ENCODE results near the gene CCR3. TPM values are rescaled to one million over a fixed set of nuclear protein-coding genes. Genes with fewer than 3 reads are reported as not detected.
A peak's percentile ranks its signal among the peaks of the same experiment; 100 is the strongest.

Gene CCR3
- total and polyA plus RNA-seq, 9 of the 15 experiments (the other 6 are each of a cell fraction or from before 2014, with no cell fraction given): not detected

- H3K36me3 ChIP-seq (ENCODE audit: control insufficient read depth, insufficient read depth, low read length): no peaks in the 10 kb centered on the region
- H3K4me2 ChIP-seq (ENCODE audit: insufficient read depth, low read length): no peak overlapping the region
- WGBS (ENCODE audit: insufficient coverage, low coverage, missing lambda C conversion rate): under 1% methylated on average over 6 of the region's 6 CpGs
- CTCF ChIA-PET (ENCODE audit: low intra/inter-chr PET ratio): no interaction called here
- H3K27me3 ChIP-seq (ENCODE audit: control insufficient read depth in 2 of 2, insufficient read depth in 2 of 2, low read length in 2 of 2): peaks cover 0 to 14% of the 10 kb centered on the region in 2 experiments; a peak in 3 of 5 replicates
- H3K4me3 ChIP-seq: no peak overlapping the region
- POLR2A ChIA-PET: interaction anchor here (0.8 kb wide), 1 partner anchor 10 kb away, joined by 3 read pairs; no protein-coding TSS in a partner anchor
- BruUV-seq (replicated peaks): no TSS peak
- H2AFZ ChIP-seq (ENCODE audit: low read depth, low read length): no peak overlapping the region
- ATAC-seq: no peak
- H3K9me1 ChIP-seq (ENCODE audit: control insufficient read depth, insufficient read depth, low read length): no peaks in the 10 kb centered on the region
- FAIRE-seq: no peak
- H3K27ac ChIP-seq (ENCODE audit: extremely low read depth, low read depth, low read length): no peak overlapping the region
- H3K9ac ChIP-seq (ENCODE audit: insufficient read depth in 1 of 2, low read depth in 2 of 2, low read length in 2 of 2): no peak overlapping the region
- TF ChIP-seq DDX20 (tag; IDR thresholded peaks at IDR 0.05; ENCODE audit: low read depth) (no peak), C11orf30 (IDR thresholded peaks at IDR 0.05; ENCODE audit: low read depth) (0 out of 2 replicates have a peak, but pooled peaks have one; percentile 12), ZBTB34 (CRISPR knock-in tag; IDR thresholded peaks at IDR 0.05) (no peak)
- H3K79me2 ChIP-seq (ENCODE audit: control insufficient read depth, insufficient read depth, low read length): no peaks in the 10 kb centered on the region
- H3K9me3 ChIP-seq (replicated peaks; ENCODE audit: control insufficient read depth, insufficient read depth, low read depth, low read length): no peaks in the 10 kb centered on the region
- DNase-seq (ENCODE audit: extremely low read depth in 1 of 4, low spot score in 3 of 4): no peak
- intact Hi-C loops (cut with micrococcal nuclease) (no loop called here), in situ Hi-C loops (cut with MboI) (no loop called here)
- H3K4me1 ChIP-seq (replicated peaks in 1 of 2; ENCODE audit: control insufficient read depth in 2 of 2, insufficient read depth in 2 of 2, low read length in 2 of 2): no peaks in the 10 kb centered on the region; a peak in 2 of 5 replicates
- no peaks in the 10 kb centered on the region for H4K20me1 ChIP-seq (replicated peaks; ENCODE audit: control insufficient read depth, insufficient read depth, low read length)
Observed at GRCh38 chr3:46233194-46233593, 9.1 kb upstream of the CCR3 start.

DNA sequence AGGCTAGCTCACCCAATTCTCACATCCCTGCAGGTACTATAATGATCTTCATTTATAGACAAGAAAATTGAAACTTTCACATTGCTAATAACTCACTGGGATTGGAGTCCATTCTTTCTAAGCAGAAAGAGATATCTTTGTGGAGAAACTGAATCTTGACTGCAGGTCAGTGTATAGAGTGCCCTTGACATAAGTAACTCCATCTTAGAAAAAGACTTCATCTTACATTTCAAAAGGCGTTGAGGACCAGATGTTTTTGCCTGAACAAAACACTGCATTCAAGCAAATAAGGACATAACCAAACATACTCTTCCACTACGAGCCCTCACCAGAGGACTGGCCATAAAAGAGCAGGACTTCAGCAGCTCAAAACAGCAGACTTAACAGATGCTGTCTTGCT is 6.8 kb upstream of the CCR3 start:
- Histone ChIP-seq H3K27ac (ENCODE audit: extremely low read depth, low read depth, low read length) (no peak overlapping the region), H4K20me1 (replicated peaks; ENCODE audit: control insufficient read depth, insufficient read depth, low read length) (no peaks in the 10 kb centered on the region), H3K79me2 (ENCODE audit: control insufficient read depth, insufficient read depth, low read length) (no peaks in the 10 kb centered on the region), H3K36me3 (ENCODE audit: control insufficient read depth, insufficient read depth, low read length) (no peaks in the 10 kb centered on the region), H3K4me1 (replicated peaks in 1 of 2; ENCODE audit: control insufficient read depth in 2 of 2, insufficient read depth in 2 of 2, low read length in 2 of 2) (no peaks in the 10 kb centered on the region; a peak in 1 of 5 replicates), H3K9me3 (replicated peaks; ENCODE audit: control insufficient read depth, insufficient read depth, low read depth, low read length) (no peaks in the 10 kb centered on the region), H2AFZ (ENCODE audit: low read depth, low read length) (no peak overlapping the region), H3K9ac (ENCODE audit: insufficient read depth in 1 of 2, low read depth in 2 of 2, low read length in 2 of 2) (no peak overlapping the region), H3K4me3 (no peak overlapping the region), H3K9me1 (ENCODE audit: control insufficient read depth, insufficient read depth, low read length) (no peaks in the 10 kb centered on the region), H3K27me3 (ENCODE audit: control insufficient read depth in 2 of 2, insufficient read depth in 2 of 2, low read length in 2 of 2) (peaks cover 0 to 13% of the 10 kb centered on the region in 2 experiments; a peak in 3 of 5 replicates), H3K4me2 (ENCODE audit: insufficient read depth, low read length) (no peak overlapping the region)
- intact Hi-C loops (cut with micrococcal nuclease) (no loop called here), in situ Hi-C loops (cut with MboI) (no loop called here)
- FAIRE-seq (no peak), ATAC-seq (no peak), DNase-seq (ENCODE audit: extremely low read depth in 1 of 4, low spot score in 3 of 4) (no peak)
- ChIA-PET POLR2A (no interaction called here), CTCF (ENCODE audit: low intra/inter-chr PET ratio) (no interaction called here)
- no TSS peak for BruUV-seq (replicated peaks)
- WGBS (ENCODE audit: insufficient coverage, low coverage, missing lambda C conversion rate): 0% methylated on average over 2 of the region's 2 CpGs
- TF ChIP-seq BCL6 (CRISPR knock-in tag; IDR thresholded peaks at IDR 0.05) (peak; percentile 90), ZNF324 (CRISPR knock-in tag; IDR thresholded peaks at IDR 0.05) (peak; percentile 57; the same call in 1 of the 2 replicates), RBM39 (optimal IDR thresholded peaks at IDR 0.05; ENCODE audit: low read depth, low read length) (no peak), ZNF347 (CRISPR knock-in tag; IDR thresholded peaks at IDR 0.05; ENCODE audit: low read depth) (0 out of 2 replicates have a peak, but pooled peaks have one; percentile 35), FOXA1 (IDR thresholded peaks at IDR 0.05; ENCODE audit: borderline replicate concordance) (no peak), ATF4 (CRISPR knock-in tag; IDR thresholded peaks at IDR 0.05) (peak; percentile 81), ZNF695 (CRISPR knock-in tag; IDR thresholded peaks at IDR 0.05) (peak; percentile 76; the same call in 1 of the 2 replicates), HMG20A (CRISPR knock-in tag; conservative IDR thresholded peaks at IDR 0.05) (0 out of 2 replicates have a peak, but pooled peaks have one; percentile 42), ZNF311 (CRISPR knock-in tag; IDR thresholded peaks at IDR 0.05) (peak; percentile 90), ZNF134 (CRISPR knock-in tag; conservative IDR thresholded peaks at IDR 0.05) (peak; percentile 59)
- TF ChIP-seq, protein P1, sequence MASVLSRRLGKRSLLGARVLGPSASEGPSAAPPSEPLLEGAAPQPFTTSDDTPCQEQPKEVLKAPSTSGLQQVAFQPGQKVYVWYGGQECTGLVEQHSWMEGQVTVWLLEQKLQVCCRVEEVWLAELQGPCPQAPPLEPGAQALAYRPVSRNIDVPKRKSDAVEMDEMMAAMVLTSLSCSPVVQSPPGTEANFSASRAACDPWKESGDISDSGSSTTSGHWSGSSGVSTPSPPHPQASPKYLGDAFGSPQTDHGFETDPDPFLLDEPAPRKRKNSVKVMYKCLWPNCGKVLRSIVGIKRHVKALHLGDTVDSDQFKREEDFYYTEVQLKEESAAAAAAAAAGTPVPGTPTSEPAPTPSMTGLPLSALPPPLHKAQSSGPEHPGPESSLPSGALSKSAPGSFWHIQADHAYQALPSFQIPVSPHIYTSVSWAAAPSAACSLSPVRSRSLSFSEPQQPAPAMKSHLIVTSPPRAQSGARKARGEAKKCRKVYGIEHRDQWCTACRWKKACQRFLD (CRISPR knock-in tag; IDR thresholded peaks at IDR 0.05): peak; percentile 59; the same call in 1 of the 2 replicates

All from K562 (cell line).